Endothelial cell of umbilical vein (primary cell): ENCODE results near the gene BCAS3. TPM values are rescaled to one million over a fixed set of nuclear protein-coding genes. Genes with fewer than 3 reads are reported as not detected.

Experiments
- BruUV-seq: library from RNA; stranded (reverse); fragments of 400-500 nt; replicated peaks from 2 replicates; lab custom pipeline; 2021; lab: Mats Ljungman, UMichigan
- CTCF ChIA-PET: fragments of 300-600, 350-600 bp; sonication (Branson Sonifier 250); formaldehyde crosslinking; loops from one replicate; lab custom pipeline; 2021; ENCODE audit warnings: antibody characterized with exemption, inconsistent platforms; lab: Charles Lee
- POLR2A ChIA-PET: fragments of 300-600, 350-600 bp; sonication (Branson Sonifier 250); formaldehyde crosslinking; loops from one replicate; lab custom pipeline; 2021; ENCODE audit warnings: antibody characterized with exemption, inconsistent platforms; lab: Charles Lee
- DNase-seq: peaks from one replicate; pipeline ENCODE4 v3.0.0-alpha.2; 2011; ENCODE audit warnings: low read depth, low spot score
- FAIRE-seq: peaks from 2 replicates; lab custom pipeline; 2011; peaks lifted over from hg19 to GRCh38; lab: Jason Lieb, UNC
- H2AFZ ChIP-seq: 2 replicates; pipeline ENCODE4 v1.6.0; 2012; ENCODE audit warnings: low read depth, low read length, control low read depth, inconsistent platforms
- H3K27ac ChIP-seq: 2 replicates; pipeline ENCODE4 v1.5.1; 2011; ENCODE audit warnings: low read depth, mild to moderate bottlenecking, control low read depth, low read length, moderate library complexity; ENCODE audit not compliant: insufficient read depth
- H3K27me3 ChIP-seq, 2 experiments: 2 replicates each; pipeline versions ENCODE4 v1.6.0 to v1.6.1; 2011; ENCODE audit warnings: low read length in 2 of 2, mixed read lengths in 1 of 2; ENCODE audit not compliant: control insufficient read depth in 2 of 2, insufficient read depth in 2 of 2
- H3K36me3 ChIP-seq, 2 experiments: 2 replicates in 1 of 2; 3 replicates in 1 of 2; pipeline ENCODE4 v1.5.1; 2011; ENCODE audit warnings: low read length in 2 of 2, mild to moderate bottlenecking in 1 of 2, moderate library complexity in 1 of 2; ENCODE audit not compliant: control insufficient read depth in 2 of 2, insufficient read depth in 2 of 2; ENCODE audit errors: extremely low read depth in 1 of 2
- H3K4me1 ChIP-seq: 3 replicates; pipeline ENCODE4 v1.5.1; 2011; ENCODE audit warnings: mild to moderate bottlenecking, low read length; ENCODE audit not compliant: control insufficient read depth, insufficient read depth; ENCODE audit errors: extremely low read depth
- H3K4me2 ChIP-seq: 2 replicates; pipeline ENCODE4 v1.6.1; 2011; ENCODE audit warnings: low read length, control low read depth, mixed read lengths; ENCODE audit not compliant: insufficient read depth
- H3K4me3 ChIP-seq, 3 experiments: fragments of 200-600 bp in 1 of 3; sonication (generic), shearing (Covaris generic) in 1 of 3; replicated peaks in 1 of 3; 2 replicates each; pipeline ENCODE4 v1.5.1; 2011 to 2016; ENCODE audit warnings: control low read depth in 3 of 3, low read length in 3 of 3, mild to moderate bottlenecking in 2 of 3, inconsistent platforms in 1 of 3, low read depth in 1 of 3, moderate library complexity in 1 of 3; ENCODE audit not compliant: insufficient read depth in 1 of 3
- H3K79me2 ChIP-seq: 2 replicates; pipeline ENCODE4 v1.6.0; 2012; ENCODE audit warnings: low read length, inconsistent platforms; ENCODE audit not compliant: control insufficient read depth, insufficient read depth
- H3K9ac ChIP-seq: replicated peaks from 2 replicates; pipeline ENCODE3; 2011; ENCODE audit warnings: low read length, control low read depth; ENCODE audit not compliant: insufficient read depth; ENCODE audit errors: extremely low read depth
- H3K9me1 ChIP-seq: replicated peaks from 3 replicates; pipeline ENCODE4 v1.6.0; 2011; ENCODE audit warnings: mild to moderate bottlenecking, low read length; ENCODE audit not compliant: control insufficient read depth, insufficient read depth; ENCODE audit errors: extremely low read depth
- H3K9me3 ChIP-seq: replicated peaks from 2 replicates; pipeline ENCODE4 v1.5.1; 2012; ENCODE audit warnings: low read length, inconsistent platforms; ENCODE audit not compliant: control insufficient read depth, insufficient read depth
- H4K20me1 ChIP-seq: replicated peaks from 2 replicates; pipeline ENCODE3; 2011; ENCODE audit warnings: mild to moderate bottlenecking, low read length; ENCODE audit not compliant: control insufficient read depth, insufficient read depth; ENCODE audit errors: extremely low read depth
- EZH2 ChIP-seq: IDR thresholded peaks from 2 replicates; pipeline ENCODE4 v1.6.1; 2012; ENCODE audit warnings: borderline replicate concordance, low read depth, mild to moderate bottlenecking, moderate library complexity, low read length, inconsistent platforms; ENCODE audit not compliant: severe bottlenecking
- FOS ChIP-seq: IDR thresholded peaks from 2 replicates; pipeline ENCODE4 v1.6.1; 2011; ENCODE audit warnings: mild to moderate bottlenecking, low read length, moderate library complexity, borderline replicate concordance; ENCODE audit not compliant: insufficient read depth
- GATA2 ChIP-seq: IDR thresholded peaks from 2 replicates; pipeline ENCODE4 v1.7.0; 2011; ENCODE audit warnings: low read depth, mild to moderate bottlenecking, moderate library complexity, mixed read lengths, low read length; ENCODE audit not compliant: insufficient read length, insufficient read depth
- JUN ChIP-seq: IDR thresholded peaks from 2 replicates; pipeline ENCODE4 v1.6.1; 2011; ENCODE audit warnings: borderline replicate concordance, low read depth; ENCODE audit not compliant: insufficient read length, insufficient read depth
- POLR2A ChIP-seq: IDR thresholded peaks from 2 replicates; pipeline ENCODE4 v1.6.1; 2012; ENCODE audit warnings: low read depth, mild to moderate bottlenecking, control low read depth, low read length
- dilution Hi-C: fragments of 300-500 bp; cut with MboI; formaldehyde crosslinking; loops from one replicate; pipeline ENCODE4 v1.15.0; 2019; ENCODE audit warnings: low sequenced_read_pairs; ENCODE audit not compliant: extremely low pct_ligation_motif_present
- intact Hi-C: fragments of 100-400 bp; cut with micrococcal nuclease; formaldehyde crosslinking; loops from one replicate; pipeline ENCODE4 v1.10.0; 2022
- polyA plus RNA-seq, 4 experiments: library from polyadenylated mRNA; depleted of rRNA in 3 of 4; stranded (reverse) in 3 of 4; unstranded in 1 of 4; fragments of >200 nt; gene quantifications; 2 replicates each; pipeline versions ENCODE4 v1.2.1 to v1.2.3, GENCODE V29; 2011 to 2012; ENCODE audit warnings: missing spikeins in 1 of 4
- total RNA-seq: library from RNA; stranded (reverse); gene quantifications from 2 replicates; pipeline ENCODE4 v1.2.3, GENCODE V29; 2021
- TF ChIP-seq, protein P1 (sequence below), 2 donors: IDR thresholded peaks; 1 replicate in 1 of 2; 2 replicates in 1 of 2; pipeline ENCODE4 v1.5.1; 2011; ENCODE audit warnings: low read length in 2 of 2, mild to moderate bottlenecking in 2 of 2, moderate library complexity in 2 of 2, control low read depth in 1 of 2, inconsistent platforms in 1 of 2, low read depth in 1 of 2; ENCODE audit not compliant: insufficient read depth in 1 of 2; ENCODE audit errors: extremely low read depth in 1 of 2
- TF ChIP-seq, protein P2 (sequence below): IDR thresholded peaks from 2 replicates; pipeline ENCODE4 v1.6.1; 2011; ENCODE audit not compliant: insufficient read depth, insufficient read length

BCAS3 gene
- total and polyA plus RNA-seq, 2 donors (not counting 3 experiments of a cell fraction or from before 2014, with no cell fraction given): 8.2 to 16.0 TPM

DNA sequence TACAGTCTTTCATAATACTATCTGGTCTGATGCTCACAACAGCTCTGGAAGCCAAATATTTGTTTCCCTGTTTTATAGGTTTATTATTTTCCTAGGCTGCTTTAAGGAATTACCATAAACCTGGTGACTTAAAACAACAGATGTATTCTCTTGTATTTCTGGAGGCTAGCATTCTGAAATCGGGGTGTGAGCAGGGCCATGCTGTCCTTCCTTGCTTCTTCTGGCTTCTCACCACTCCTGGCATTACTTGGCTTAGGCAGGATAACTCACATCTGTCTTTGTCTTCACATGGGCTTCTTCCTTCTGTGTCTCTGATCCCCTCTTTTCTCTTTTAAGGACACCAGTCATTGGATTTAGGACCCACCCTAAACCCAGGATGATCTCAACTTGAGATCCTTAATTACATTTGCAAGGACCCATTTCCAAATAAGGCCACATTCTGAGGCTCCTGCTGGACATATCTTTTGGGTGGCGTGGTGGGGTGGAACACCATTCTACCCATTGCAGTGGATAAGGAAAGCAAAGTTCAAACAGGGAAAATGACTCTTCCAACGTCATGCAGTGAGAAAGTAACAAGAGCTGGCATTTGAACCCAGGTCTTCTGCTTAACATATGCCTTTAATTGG is 682.8 kb downstream of the BCAS3 start:
- POLR2A ChIA-PET: no interaction called here
- Histone ChIP-seq H3K79me2 (no peaks in the 10 kb centered on the region), H3K4me2 (no peak overlapping the region), H3K9me1 (no peaks in the 10 kb centered on the region), H4K20me1 (no peaks in the 10 kb centered on the region), H3K9ac (no peak overlapping the region), H2AFZ (no peak overlapping the region), H3K4me3 (no peak overlapping the region), H3K9me3 (no peaks in the 10 kb centered on the region), H3K36me3 (no peaks in the 10 kb centered on the region), H3K4me1 (no peaks in the 10 kb centered on the region), H3K27me3 (peaks cover 4 to 12% of the 10 kb centered on the region in 2 experiments), H3K27ac (no peak overlapping the region)
- DNase-seq (no peak), FAIRE-seq (no peak)
- TF ChIP-seq, protein P1, sequence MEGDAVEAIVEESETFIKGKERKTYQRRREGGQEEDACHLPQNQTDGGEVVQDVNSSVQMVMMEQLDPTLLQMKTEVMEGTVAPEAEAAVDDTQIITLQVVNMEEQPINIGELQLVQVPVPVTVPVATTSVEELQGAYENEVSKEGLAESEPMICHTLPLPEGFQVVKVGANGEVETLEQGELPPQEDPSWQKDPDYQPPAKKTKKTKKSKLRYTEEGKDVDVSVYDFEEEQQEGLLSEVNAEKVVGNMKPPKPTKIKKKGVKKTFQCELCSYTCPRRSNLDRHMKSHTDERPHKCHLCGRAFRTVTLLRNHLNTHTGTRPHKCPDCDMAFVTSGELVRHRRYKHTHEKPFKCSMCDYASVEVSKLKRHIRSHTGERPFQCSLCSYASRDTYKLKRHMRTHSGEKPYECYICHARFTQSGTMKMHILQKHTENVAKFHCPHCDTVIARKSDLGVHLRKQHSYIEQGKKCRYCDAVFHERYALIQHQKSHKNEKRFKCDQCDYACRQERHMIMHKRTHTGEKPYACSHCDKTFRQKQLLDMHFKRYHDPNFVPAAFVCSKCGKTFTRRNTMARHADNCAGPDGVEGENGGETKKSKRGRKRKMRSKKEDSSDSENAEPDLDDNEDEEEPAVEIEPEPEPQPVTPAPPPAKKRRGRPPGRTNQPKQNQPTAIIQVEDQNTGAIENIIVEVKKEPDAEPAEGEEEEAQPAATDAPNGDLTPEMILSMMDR (IDR thresholded peaks at IDR 0.05; ENCODE audit: extremely low read depth in 1 of 2, insufficient read depth in 1 of 2, low read depth in 1 of 2, low read length in 2 of 2): no peak
- no peak for TF ChIP-seq GATA2
- TF ChIP-seq POLR2A: no peak
- TF ChIP-seq, protein P2, sequence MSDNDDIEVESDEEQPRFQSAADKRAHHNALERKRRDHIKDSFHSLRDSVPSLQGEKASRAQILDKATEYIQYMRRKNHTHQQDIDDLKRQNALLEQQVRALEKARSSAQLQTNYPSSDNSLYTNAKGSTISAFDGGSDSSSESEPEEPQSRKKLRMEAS: no peak
- TF ChIP-seq JUN: no peak
- TF ChIP-seq FOS: no peak
- TF ChIP-seq EZH2: no peak
- CTCF ChIA-PET: interaction anchor here (0.6 to 2.1 kb wide), 4 partner anchors 11 to 640 kb away, joined by 3 to 11 read pairs (median 4); no protein-coding TSS in a partner anchor
- dilution Hi-C loops (no loop called here), intact Hi-C loops (no loop called here)
- BruUV-seq: no TSS peak
